Endothelial cell (in vitro differentiated cells): ENCODE measurements around the gene GSTM3. TPM values are rescaled to one million over a fixed set of nuclear protein-coding genes. Genes with fewer than 3 reads are reported as not detected.
"Not testable (repeated sequence)": the region's sequence is repeated elsewhere in the genome, so short reads cannot be mapped to it uniquely, and the experiment has no call there.

ENCODE experiments used
- DNase-seq: peaks from one replicate; pipeline ENCODE4 v3.0.0; 2021; ENCODE audit warnings: low spot score
- H3K27ac Mint-ChIP-seq: one replicate; pipeline ENCODE4 v1.8.0; 2021; ENCODE audit warnings: mixed read lengths, inconsistent platforms; ENCODE audit not compliant: unreplicated experiment
- H3K27me3 Mint-ChIP-seq: one replicate; pipeline ENCODE4 v1.8.0; 2021; ENCODE audit warnings: mild to moderate bottlenecking, moderate library complexity, mixed read lengths, inconsistent platforms; ENCODE audit not compliant: unreplicated experiment
- H3K36me3 Mint-ChIP-seq: one replicate; pipeline ENCODE4 v1.8.0; 2021; ENCODE audit warnings: mild to moderate bottlenecking, low read depth, mixed read lengths, inconsistent platforms; ENCODE audit not compliant: unreplicated experiment
- H3K4me1 Mint-ChIP-seq: one replicate; pipeline ENCODE4 v1.8.0; 2021; ENCODE audit warnings: mild to moderate bottlenecking, mixed read lengths, inconsistent platforms; ENCODE audit not compliant: unreplicated experiment
- H3K4me3 Mint-ChIP-seq: one replicate; pipeline ENCODE4 v1.8.0; 2021; ENCODE audit warnings: mild to moderate bottlenecking, mixed read lengths, inconsistent platforms; ENCODE audit not compliant: unreplicated experiment
- H3K9me3 Mint-ChIP-seq: one replicate; pipeline ENCODE4 v1.8.0; 2021; ENCODE audit warnings: mixed read lengths, inconsistent platforms; ENCODE audit not compliant: unreplicated experiment
- CTCF ChIP-seq: fragments of 200-600 bp; sonication (generic); IDR thresholded peaks from one replicate; pipeline ENCODE4 v1.5.0; 2021; ENCODE audit warnings: antibody characterized with exemption; ENCODE audit not compliant: unreplicated experiment
- total RNA-seq: library from RNA; stranded (reverse); fragmentation: NEBNext Ultra II Directional; extraction: Animal tissue kit (Norgen Biotek cat#: 25700); gene quantifications from one replicate; pipeline ENCODE4 v1.2.1, GENCODE V29; 2021; ENCODE audit not compliant: unreplicated experiment

GSTM3 gene
- total RNA-seq, 1 donor from 2014 or later, result 6.9 TPM

- peaks cover 5% of the 10 kb centered on the region for H3K27me3 Mint-ChIP-seq
- no peak for TF ChIP-seq CTCF
- no peak overlapping the region for H3K4me3 Mint-ChIP-seq
- no peaks in the 10 kb centered on the region for H3K36me3 Mint-ChIP-seq
- no peak overlapping the region for H3K27ac Mint-ChIP-seq
- DNase-seq, result no peak
- H3K4me1 Mint-ChIP-seq, result no peaks in the 10 kb centered on the region
- H3K9me3 Mint-ChIP-seq, result no peaks in the 10 kb centered on the region
Observed at GRCh38 chr1:109756848-109757521, 16.1 kb upstream of the GSTM3 start.

- not testable (repeated sequence) for H3K27me3 Mint-ChIP-seq, H3K4me3 Mint-ChIP-seq, DNase-seq, H3K4me1 Mint-ChIP-seq, H3K27ac Mint-ChIP-seq, H3K36me3 Mint-ChIP-seq, H3K9me3 Mint-ChIP-seq
Observed at GRCh38 chr1:109756325-109756724, 15.5 kb upstream of the GSTM3 start.

GRCh38 chr1:109754738-109755137, 13.9 kb upstream of the GSTM3 start:
- no peak for TF ChIP-seq CTCF
- H3K27me3 Mint-ChIP-seq, result peaks cover 5% of the 10 kb centered on the region
- H3K36me3 Mint-ChIP-seq, result no peaks in the 10 kb centered on the region
- DNase-seq, result no peak
- H3K9me3 Mint-ChIP-seq, result no peaks in the 10 kb centered on the region
- no peak overlapping the region for H3K27ac Mint-ChIP-seq
- no peak overlapping the region for H3K4me3 Mint-ChIP-seq
- no peaks in the 10 kb centered on the region for H3K4me1 Mint-ChIP-seq

GRCh38 chr1:109751531-109752260, 10.9 kb upstream of the GSTM3 start:
- no peak overlapping the region for H3K27ac Mint-ChIP-seq
- H3K4me3 Mint-ChIP-seq, result no peak overlapping the region

GRCh38 chr1:109750920-109751319, 10.1 kb upstream of the GSTM3 start:
- DNase-seq, result no peak
- Mint-ChIP-seq H3K9me3 (no peaks in the 10 kb centered on the region), H3K36me3 (no peaks in the 10 kb centered on the region), H3K4me1 (no peaks in the 10 kb centered on the region), H3K4me3 (no peak overlapping the region), H3K27ac (no peak overlapping the region), H3K27me3 (peaks cover 3% of the 10 kb centered on the region)
- TF ChIP-seq CTCF, result no peak

More at GRCh38 chr1:109751531-109752260, 10.9 kb upstream of the GSTM3 start:
- DNase-seq, result no peak
- Mint-ChIP-seq H3K9me3 (no peaks in the 10 kb centered on the region), H3K36me3 (no peaks in the 10 kb centered on the region), H3K4me1 (no peaks in the 10 kb centered on the region), H3K27me3 (peaks cover 3% of the 10 kb centered on the region)
- TF ChIP-seq CTCF, result no peak
